Left lung (tissue), 10 donors: ENCODE measurements around the gene NPAS2. TPM values are rescaled to one million over a fixed set of nuclear protein-coding genes. Genes with fewer than 3 reads are reported as not detected.

Experiments
- ATAC-seq: fragments of 200-7000 bp; cut with Tn5 transposase; one replicate; pipeline ENCODE4 v1.9.1; 2020; ENCODE audit warnings: moderate library complexity
- DNase-seq, 4 donors: peaks; one replicate each; pipeline ENCODE4 v3.0.0-alpha.2; 2013 to 2020
- H3K27ac ChIP-seq, 2 donors: fragments of 200-600 bp; sonication (generic) in 1 of 2; one replicate each; pipeline versions ENCODE4 v1.5.0 to v1.8.0; 2020 to 2021
- H3K27me3 ChIP-seq, 2 donors: fragments of 200-600 bp; sonication (generic) in 1 of 2; one replicate each; pipeline versions ENCODE4 v1.5.0 to v1.8.0; 2020 to 2021
- H3K36me3 ChIP-seq, 2 donors: fragments of 200-600 bp; sonication (generic) in 1 of 2; one replicate each; pipeline versions ENCODE4 v1.5.0 to v1.8.0; 2020 to 2021
- H3K4me1 ChIP-seq, 2 donors: fragments of 200-600 bp; one replicate each; pipeline ENCODE4 v1.8.0; 2021
- H3K4me3 ChIP-seq, 2 donors: fragments of 200-600 bp; sonication (generic) in 1 of 2; one replicate each; pipeline versions ENCODE4 v1.5.0 to v1.8.0; 2020 to 2021; ENCODE audit warnings: mild to moderate bottlenecking in 1 of 2
- H3K9me3 ChIP-seq, 2 donors: fragments of 200-600 bp; sonication (generic) in 1 of 2; one replicate each; pipeline versions ENCODE4 v1.5.0 to v1.8.0; 2020 to 2021
- intact Hi-C, 2 donors: fragments of 100-400 bp; cut with DNase I; formaldehyde crosslinking; loops; one replicate each; pipeline versions ENCODE4 v1.11.2 to v1.14.2; 2022
- polyA plus RNA-seq, 6 donors: library from polyadenylated mRNA; unstranded; fragments of 120-200 nt; gene quantifications; one replicate each; pipeline ENCODE4 v1.2.1, GENCODE V29; 2013; ENCODE audit not compliant: insufficient read length in 6 of 6
- total RNA-seq, 2 donors: library from RNA; stranded (reverse); fragmentation: NEBNext Ultra II Directional; extraction: Animal tissue kit (Norgen Biotek cat#: 25700); gene quantifications; one replicate each; pipeline ENCODE4 v1.2.1, GENCODE V29; 2021
- TF ChIP-seq, protein P1 (sequence below), 2 donors: fragments of 200-600 bp; sonication (generic) in 1 of 2; IDR thresholded peaks; one replicate each; pipeline versions ENCODE4 v1.5.0 to v1.8.0; 2021; ENCODE audit warnings: antibody characterized with exemption in 2 of 2
- donor health status: DM: no; HTN: yes; CAD: no.
- donor health status: DM: no; HTN: no; CAD: no.

The NPAS2 gene
- total and polyA plus RNA-seq, 8 donors, result 18.8 to 40.2 (median 35.0) TPM

GRCh38 chr2:101004620-101005325, 184.8 kb downstream of the NPAS2 start:
- TF ChIP-seq, protein P1, sequence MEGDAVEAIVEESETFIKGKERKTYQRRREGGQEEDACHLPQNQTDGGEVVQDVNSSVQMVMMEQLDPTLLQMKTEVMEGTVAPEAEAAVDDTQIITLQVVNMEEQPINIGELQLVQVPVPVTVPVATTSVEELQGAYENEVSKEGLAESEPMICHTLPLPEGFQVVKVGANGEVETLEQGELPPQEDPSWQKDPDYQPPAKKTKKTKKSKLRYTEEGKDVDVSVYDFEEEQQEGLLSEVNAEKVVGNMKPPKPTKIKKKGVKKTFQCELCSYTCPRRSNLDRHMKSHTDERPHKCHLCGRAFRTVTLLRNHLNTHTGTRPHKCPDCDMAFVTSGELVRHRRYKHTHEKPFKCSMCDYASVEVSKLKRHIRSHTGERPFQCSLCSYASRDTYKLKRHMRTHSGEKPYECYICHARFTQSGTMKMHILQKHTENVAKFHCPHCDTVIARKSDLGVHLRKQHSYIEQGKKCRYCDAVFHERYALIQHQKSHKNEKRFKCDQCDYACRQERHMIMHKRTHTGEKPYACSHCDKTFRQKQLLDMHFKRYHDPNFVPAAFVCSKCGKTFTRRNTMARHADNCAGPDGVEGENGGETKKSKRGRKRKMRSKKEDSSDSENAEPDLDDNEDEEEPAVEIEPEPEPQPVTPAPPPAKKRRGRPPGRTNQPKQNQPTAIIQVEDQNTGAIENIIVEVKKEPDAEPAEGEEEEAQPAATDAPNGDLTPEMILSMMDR (IDR thresholded peaks at IDR 0.05), result no peak
- Histone ChIP-seq H3K4me1 (peaks cover 9 to 46% of the 10 kb centered on the region in 2 donors), H3K9me3 (no peaks in the 10 kb centered on the region), H3K27me3 (no peaks in the 10 kb centered on the region), H3K4me3 (peak overlapping the region in 1 of 2 donors; percentile 72), H3K27ac (no peak overlapping the region), H3K36me3 (peaks cover 0 to 64% of the 10 kb centered on the region in 2 donors)
- ATAC-seq (no peak), DNase-seq (no peak)
- intact Hi-C loops, result no loop called here

DNA sequence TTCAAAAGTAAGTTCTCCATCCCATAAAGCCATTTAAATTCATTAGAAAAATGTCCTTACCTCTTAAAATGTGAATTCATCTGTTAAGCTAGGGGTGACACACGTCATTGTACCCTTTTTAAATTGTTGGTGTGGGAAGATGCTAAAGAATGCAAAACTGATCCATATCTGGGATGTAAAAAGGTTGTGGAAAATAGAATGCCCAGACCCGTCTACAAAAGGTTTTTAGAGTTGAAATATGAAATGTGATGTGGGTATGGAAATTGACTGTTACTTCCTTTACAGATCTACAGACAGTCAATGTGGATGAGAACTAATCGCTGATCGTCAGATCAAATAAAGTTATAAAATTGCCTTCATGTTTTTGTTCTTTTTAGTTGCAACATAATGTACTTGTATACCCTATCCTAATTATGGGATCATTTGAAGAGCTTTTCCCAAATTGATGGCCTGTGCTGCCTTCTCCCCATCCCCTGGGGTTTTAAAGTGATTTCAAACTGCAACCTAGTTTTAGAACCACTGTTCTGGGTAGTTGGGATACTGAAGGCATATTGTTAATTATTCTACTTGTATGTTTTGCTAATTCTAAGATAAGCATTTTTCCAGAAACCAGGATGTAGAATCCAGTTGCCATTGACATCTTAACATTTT, 186.3 kb downstream of the NPAS2 start:
- ATAC-seq (no peak), DNase-seq (no peak)
- Histone ChIP-seq H3K27ac (no peak overlapping the region), H3K4me3 (no peak overlapping the region), H3K36me3 (peaks cover 0 to 78% of the 10 kb centered on the region in 2 donors), H3K9me3 (no peaks in the 10 kb centered on the region), H3K4me1 (peaks cover 9 to 46% of the 10 kb centered on the region in 2 donors), H3K27me3 (no peaks in the 10 kb centered on the region)
- intact Hi-C loops, result no loop called here
- TF ChIP-seq, protein P1 (IDR thresholded peaks at IDR 0.05), result no peak

- H3K27ac ChIP-seq, result no peak overlapping the region
- intact Hi-C loops, result no loop called here
Observed at GRCh38 chr2:101007415-101008345, 187.7 kb downstream of the NPAS2 start.

GRCh38 chr2:101011152-101011551, 191.2 kb downstream of the NPAS2 start:
- DNase-seq, result no peak
- H3K36me3 ChIP-seq, result peaks cover 0 to 67% of the 10 kb centered on the region in 2 donors
- no peaks in the 10 kb centered on the region for H3K27me3 ChIP-seq
- intact Hi-C loops, result no loop called here
- no peak overlapping the region for H3K27ac ChIP-seq
- ATAC-seq, result no peak
- H3K9me3 ChIP-seq, result no peaks in the 10 kb centered on the region
- peaks cover 0 to 9% of the 10 kb centered on the region in 2 donors for H3K4me1 ChIP-seq
- H3K4me3 ChIP-seq, result no peak overlapping the region
- TF ChIP-seq, protein P1 (IDR thresholded peaks at IDR 0.05), result no peak

More at GRCh38 chr2:101007415-101008345, 187.7 kb downstream of the NPAS2 start:
- Histone ChIP-seq H3K27me3 (no peaks in the 10 kb centered on the region), H3K4me3 (no peak overlapping the region), H3K9me3 (no peaks in the 10 kb centered on the region), H3K4me1 (peaks cover 9 to 42% of the 10 kb centered on the region in 2 donors), H3K36me3 (peaks cover 0 to 84% of the 10 kb centered on the region in 2 donors)
- TF ChIP-seq, protein P1 (IDR thresholded peaks at IDR 0.05), result no peak
- DNase-seq (no peak), ATAC-seq (no peak)
